Loucy (cell line): ENCODE results near the gene TP53TG5.

ENCODE experiments used
- EZH2phosphoT487 ChIP-seq: fragments of 200-600 bp; IDR thresholded peaks from 2 replicates; pipeline ENCODE4 v1.6.1; 2018; ENCODE audit warnings: antibody characterized with exemption, mild to moderate bottlenecking, moderate library complexity, borderline replicate concordance
- TF ChIP-seq, protein P1 (sequence below): fragments of 200-600 bp; sonication (generic); conservative IDR thresholded peaks from 2 replicates; pipeline ENCODE4 v1.5.1; 2014; ENCODE audit warnings: mild to moderate bottlenecking, antibody characterized with exemption, low read length

DNA sequence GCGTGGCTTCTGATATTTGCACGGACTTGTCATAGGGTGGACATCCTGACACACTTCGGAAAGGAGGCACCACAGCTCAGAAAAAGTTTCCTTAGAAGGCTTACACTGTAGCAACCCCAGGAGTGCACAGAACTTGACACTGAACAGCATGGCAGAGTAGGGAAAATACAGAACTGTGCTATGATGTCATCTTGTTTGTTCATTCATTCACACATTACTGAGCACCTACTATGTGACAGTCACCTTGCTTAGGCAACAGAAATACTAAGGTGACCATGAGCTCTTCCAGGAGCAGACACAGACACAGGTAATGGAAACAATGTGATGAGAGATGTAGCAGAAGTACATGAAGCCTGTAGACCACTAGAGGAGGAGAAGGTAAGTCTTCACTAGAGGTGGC, 35.4 kb upstream of the TP53TG5 start:
- TF ChIP-seq, protein P1, sequence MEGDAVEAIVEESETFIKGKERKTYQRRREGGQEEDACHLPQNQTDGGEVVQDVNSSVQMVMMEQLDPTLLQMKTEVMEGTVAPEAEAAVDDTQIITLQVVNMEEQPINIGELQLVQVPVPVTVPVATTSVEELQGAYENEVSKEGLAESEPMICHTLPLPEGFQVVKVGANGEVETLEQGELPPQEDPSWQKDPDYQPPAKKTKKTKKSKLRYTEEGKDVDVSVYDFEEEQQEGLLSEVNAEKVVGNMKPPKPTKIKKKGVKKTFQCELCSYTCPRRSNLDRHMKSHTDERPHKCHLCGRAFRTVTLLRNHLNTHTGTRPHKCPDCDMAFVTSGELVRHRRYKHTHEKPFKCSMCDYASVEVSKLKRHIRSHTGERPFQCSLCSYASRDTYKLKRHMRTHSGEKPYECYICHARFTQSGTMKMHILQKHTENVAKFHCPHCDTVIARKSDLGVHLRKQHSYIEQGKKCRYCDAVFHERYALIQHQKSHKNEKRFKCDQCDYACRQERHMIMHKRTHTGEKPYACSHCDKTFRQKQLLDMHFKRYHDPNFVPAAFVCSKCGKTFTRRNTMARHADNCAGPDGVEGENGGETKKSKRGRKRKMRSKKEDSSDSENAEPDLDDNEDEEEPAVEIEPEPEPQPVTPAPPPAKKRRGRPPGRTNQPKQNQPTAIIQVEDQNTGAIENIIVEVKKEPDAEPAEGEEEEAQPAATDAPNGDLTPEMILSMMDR: no peak
- TF ChIP-seq EZH2phosphoT487: no peak
